ENCODE measurements around the gene DPYD.

- TF ChIP-seq ZNF274 (IDR thresholded peaks at IDR 0.05; ENCODE audit: low read depth, low read length) = no peak
- TF ChIP-seq SUZ12 (IDR thresholded peaks at IDR 0.05; ENCODE audit: extremely low read depth, insufficient read depth, insufficient read length) = no peak
Observed at GRCh38 chr1:97824200-97824599, 96.6 kb downstream of the DPYD start.
